Osteoblast (primary cell): ENCODE results near the gene DCT. TPM values are rescaled to one million over a fixed set of nuclear protein-coding genes. Genes with fewer than 3 reads are reported as not detected.
A peak's percentile ranks its signal among the peaks of the same experiment; 100 is the strongest.

Experiments
- DNase-seq: peaks from one replicate; pipeline ENCODE4 v3.0.0; 2011; ENCODE audit warnings: low spot score, mixed read lengths; ENCODE audit not compliant: insufficient read length; ENCODE audit errors: missing footprints
- H2AFZ ChIP-seq: 2 replicates; pipeline ENCODE4 v1.6.0; 2011; ENCODE audit warnings: mild to moderate bottlenecking, low read length
- H3K27ac ChIP-seq: 2 replicates; pipeline ENCODE4 v1.5.1; 2011; ENCODE audit warnings: mild to moderate bottlenecking, low read depth, low read length, moderate library complexity
- H3K27me3 ChIP-seq: 2 replicates; pipeline ENCODE4 v1.6.0; 2012; ENCODE audit warnings: mild to moderate bottlenecking, control low read depth, inconsistent platforms, low read length, moderate library complexity; ENCODE audit not compliant: insufficient read depth
- H3K36me3 ChIP-seq: 2 replicates; pipeline ENCODE4 v1.5.1; 2011; ENCODE audit warnings: mild to moderate bottlenecking, low read length, control low read depth, moderate library complexity; ENCODE audit not compliant: insufficient read depth
- H3K4me1 ChIP-seq: 2 replicates; pipeline ENCODE4 v1.5.1; 2011; ENCODE audit warnings: mild to moderate bottlenecking, low read length, control low read depth, moderate library complexity; ENCODE audit not compliant: insufficient read depth
- H3K4me2 ChIP-seq: 2 replicates; pipeline ENCODE4 v1.6.0; 2011; ENCODE audit warnings: mild to moderate bottlenecking, low read length; ENCODE audit not compliant: insufficient read depth
- H3K4me3 ChIP-seq: fragments of 200-600 bp; sonication (generic); 3 replicates; pipeline ENCODE4 v1.5.1; 2012; ENCODE audit warnings: mild to moderate bottlenecking, low read length, inconsistent platforms; ENCODE audit not compliant: insufficient read depth
- H3K79me2 ChIP-seq: 2 replicates; pipeline ENCODE4 v1.6.0; 2012; ENCODE audit warnings: mild to moderate bottlenecking, low read length, control low read depth, inconsistent platforms; ENCODE audit not compliant: insufficient read depth
- H3K9me3 ChIP-seq: 2 replicates; pipeline ENCODE4 v1.5.1; 2011; ENCODE audit warnings: low read depth, low read length, control low read depth
- H4K20me1 ChIP-seq: 2 replicates; pipeline ENCODE4 v1.6.0; 2012; ENCODE audit warnings: mild to moderate bottlenecking, low read length, control low read depth; ENCODE audit not compliant: insufficient read depth
- total RNA-seq: library from RNA; depleted of rRNA; stranded (reverse); fragments of >200 nt; gene quantifications from 2 replicates; pipeline ENCODE4 v1.2.3, GENCODE V29; 2012
- TF ChIP-seq, protein P1 (sequence below): IDR thresholded peaks from 2 replicates; pipeline ENCODE4 v1.5.1; 2011; ENCODE audit warnings: mild to moderate bottlenecking, low read depth, low read length, moderate library complexity; ENCODE audit errors: extremely low read depth

Gene DCT
- total RNA-seq, 1 donor, result under 0.01 TPM

DNA sequence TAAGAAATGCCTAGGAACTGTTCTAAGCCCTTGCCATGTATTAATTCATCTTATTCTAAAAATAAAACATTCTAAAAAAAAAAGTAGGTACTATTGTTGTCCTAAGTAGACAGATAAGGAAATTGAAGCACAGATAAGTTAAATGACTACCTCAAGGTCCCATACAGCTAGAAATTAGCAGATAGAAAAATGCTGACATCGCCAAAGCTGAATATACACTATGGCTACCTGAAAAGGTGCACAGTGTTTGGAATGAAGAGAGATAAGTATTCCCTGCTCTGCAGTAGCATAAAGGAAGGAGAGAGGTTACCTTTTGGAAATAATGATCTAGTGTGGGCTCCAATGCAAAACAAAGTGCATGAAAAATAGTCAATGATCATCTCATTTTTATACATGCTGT is 65.3 kb downstream of the DCT start:
- DNase-seq, result no peak
- no peak overlapping the region for H3K4me3 ChIP-seq
- no peaks in the 10 kb centered on the region for H4K20me1 ChIP-seq
- peaks cover 23% of the 10 kb centered on the region for H3K4me1 ChIP-seq
- no peak overlapping the region for H3K4me2 ChIP-seq
- H3K36me3 ChIP-seq, result no peaks in the 10 kb centered on the region
- no peaks in the 10 kb centered on the region for H3K27me3 ChIP-seq
- H3K9me3 ChIP-seq, result no peaks in the 10 kb centered on the region
- no peaks in the 10 kb centered on the region for H3K79me2 ChIP-seq
- TF ChIP-seq, protein P1, sequence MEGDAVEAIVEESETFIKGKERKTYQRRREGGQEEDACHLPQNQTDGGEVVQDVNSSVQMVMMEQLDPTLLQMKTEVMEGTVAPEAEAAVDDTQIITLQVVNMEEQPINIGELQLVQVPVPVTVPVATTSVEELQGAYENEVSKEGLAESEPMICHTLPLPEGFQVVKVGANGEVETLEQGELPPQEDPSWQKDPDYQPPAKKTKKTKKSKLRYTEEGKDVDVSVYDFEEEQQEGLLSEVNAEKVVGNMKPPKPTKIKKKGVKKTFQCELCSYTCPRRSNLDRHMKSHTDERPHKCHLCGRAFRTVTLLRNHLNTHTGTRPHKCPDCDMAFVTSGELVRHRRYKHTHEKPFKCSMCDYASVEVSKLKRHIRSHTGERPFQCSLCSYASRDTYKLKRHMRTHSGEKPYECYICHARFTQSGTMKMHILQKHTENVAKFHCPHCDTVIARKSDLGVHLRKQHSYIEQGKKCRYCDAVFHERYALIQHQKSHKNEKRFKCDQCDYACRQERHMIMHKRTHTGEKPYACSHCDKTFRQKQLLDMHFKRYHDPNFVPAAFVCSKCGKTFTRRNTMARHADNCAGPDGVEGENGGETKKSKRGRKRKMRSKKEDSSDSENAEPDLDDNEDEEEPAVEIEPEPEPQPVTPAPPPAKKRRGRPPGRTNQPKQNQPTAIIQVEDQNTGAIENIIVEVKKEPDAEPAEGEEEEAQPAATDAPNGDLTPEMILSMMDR, result no peak
- H2AFZ ChIP-seq, result no peak overlapping the region
- no peak overlapping the region for H3K27ac ChIP-seq

- DNase-seq, result no peak
- H3K4me1 ChIP-seq, result peaks cover 19% of the 10 kb centered on the region
- no peak overlapping the region for H3K4me2 ChIP-seq
- TF ChIP-seq, protein P1, result no peak
- H3K27me3 ChIP-seq, result no peaks in the 10 kb centered on the region
- H3K4me3 ChIP-seq, result no peak overlapping the region
- no peaks in the 10 kb centered on the region for H3K9me3 ChIP-seq
- no peaks in the 10 kb centered on the region for H3K36me3 ChIP-seq
- H3K79me2 ChIP-seq, result no peaks in the 10 kb centered on the region
- no peaks in the 10 kb centered on the region for H4K20me1 ChIP-seq
- no peak overlapping the region for H3K27ac ChIP-seq
- no peak overlapping the region for H2AFZ ChIP-seq
These were observed 65.9 kb downstream of the DCT start for GRCh38 chr13:94413598-94413944.

DNA sequence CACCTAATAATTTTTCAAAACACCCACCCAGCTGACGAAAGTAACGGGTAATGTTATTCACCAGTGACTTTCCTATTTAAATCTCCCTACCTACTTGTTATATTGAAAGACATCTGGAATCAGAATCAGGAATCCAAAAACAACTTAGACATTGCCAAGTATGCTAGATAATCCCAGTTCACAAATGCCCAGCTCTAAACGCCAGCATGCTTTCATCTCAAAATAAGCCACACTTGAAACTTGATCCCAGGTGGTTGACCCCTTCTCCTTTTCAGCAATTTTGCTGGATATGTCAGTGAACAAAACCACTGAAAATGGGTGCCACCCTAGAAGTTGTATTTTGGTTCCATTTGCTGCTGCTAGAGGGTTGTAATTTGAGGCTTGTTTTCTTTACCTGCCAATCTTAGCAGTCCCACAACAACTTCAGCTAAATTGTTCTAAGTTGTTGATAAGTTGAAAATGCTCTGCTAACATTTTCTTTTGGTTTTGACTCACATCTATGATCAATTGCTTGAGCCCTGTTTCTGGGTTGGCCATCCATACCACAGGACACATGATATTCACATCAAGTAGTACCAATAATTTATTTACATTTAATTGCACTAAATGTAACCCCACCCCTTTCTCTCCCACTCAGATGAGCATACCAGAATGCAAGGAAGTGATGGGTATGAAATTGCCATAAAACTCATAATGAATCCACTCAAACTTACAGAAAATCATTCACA is 66.4 kb downstream of the DCT start:
- no peak overlapping the region for H3K4me2 ChIP-seq
- H3K36me3 ChIP-seq, result no peaks in the 10 kb centered on the region
- no peak overlapping the region for H3K27ac ChIP-seq
- H3K27me3 ChIP-seq, result no peaks in the 10 kb centered on the region
- no peaks in the 10 kb centered on the region for H3K9me3 ChIP-seq
- H4K20me1 ChIP-seq, result no peaks in the 10 kb centered on the region
- H2AFZ ChIP-seq, result no peak overlapping the region
- no peak for DNase-seq
- H3K4me3 ChIP-seq, result no peak overlapping the region
- H3K79me2 ChIP-seq, result no peaks in the 10 kb centered on the region
- peaks cover 19% of the 10 kb centered on the region for H3K4me1 ChIP-seq
- TF ChIP-seq, protein P1, result no peak

DNA sequence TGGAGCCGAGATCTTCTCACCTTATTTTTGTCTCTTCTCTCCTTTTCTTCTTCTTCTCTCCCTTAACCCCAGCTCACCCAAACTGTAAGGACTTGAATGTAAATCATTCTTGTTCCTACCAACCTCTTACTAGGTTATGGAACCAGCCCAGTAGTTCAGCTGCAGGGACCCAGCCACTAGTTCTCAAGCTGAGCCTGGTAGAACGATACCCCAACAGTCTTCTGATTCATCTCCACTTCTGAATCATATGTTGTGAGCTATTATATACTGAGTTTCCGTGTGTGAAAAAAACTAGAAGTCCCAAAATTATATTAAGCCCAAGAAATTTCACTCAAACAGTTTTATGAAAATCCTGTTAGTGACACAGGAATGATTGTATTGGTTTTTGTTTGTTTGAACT is 67.7 kb downstream of the DCT start:
- peaks cover 19% of the 10 kb centered on the region for H3K4me1 ChIP-seq
- H4K20me1 ChIP-seq, result no peaks in the 10 kb centered on the region
- H2AFZ ChIP-seq, result no peak overlapping the region
- TF ChIP-seq, protein P1, result no peak
- H3K79me2 ChIP-seq, result no peaks in the 10 kb centered on the region
- H3K4me2 ChIP-seq, result peak overlapping the region; percentile 44
- H3K9me3 ChIP-seq, result no peaks in the 10 kb centered on the region
- no peak overlapping the region for H3K4me3 ChIP-seq
- H3K27ac ChIP-seq, result no peak overlapping the region
- peak; percentile 39 for DNase-seq
- no peaks in the 10 kb centered on the region for H3K27me3 ChIP-seq
- H3K36me3 ChIP-seq, result no peaks in the 10 kb centered on the region
